Neural cell (in vitro differentiated cells): ENCODE measurements around the gene ATG7. TPM values are rescaled to one million over a fixed set of nuclear protein-coding genes. Genes with fewer than 3 reads are reported as not detected.

Experiments
- H2AFZ ChIP-seq: fragments of 200-600, 300-800 bp; sonication (generic), shearing (Covaris generic); 2 replicates; pipeline ENCODE4 v1.6.0; 2014; ENCODE audit warnings: low read depth, mild to moderate bottlenecking, antibody characterized with exemption, low read length, moderate library complexity
- H3F3A ChIP-seq: fragments of 200-600 bp; shearing (Covaris generic); 2 replicates; pipeline ENCODE4 v1.6.1; 2016; ENCODE audit warnings: mild to moderate bottlenecking, moderate library complexity, mixed read lengths, antibody characterized with exemption, low read length; ENCODE audit not compliant: insufficient read depth, poor library complexity, severe bottlenecking
- H3K27ac ChIP-seq: fragments of 200-600, 300-800 bp; sonication (generic), shearing (Covaris generic); 2 replicates; pipeline ENCODE4 v1.5.1; 2014; ENCODE audit warnings: mild to moderate bottlenecking, low read length, moderate library complexity
- H3K27me3 ChIP-seq: fragments of 300-800, 200-600 bp; sonication (generic), shearing (Covaris generic); 2 replicates; pipeline ENCODE4 v1.6.0; 2014; ENCODE audit warnings: mild to moderate bottlenecking, low read depth, low read length, moderate library complexity; ENCODE audit not compliant: insufficient read depth
- H3K36me3 ChIP-seq: fragments of 300-800, 200-600 bp; sonication (generic), shearing (Covaris generic); 2 replicates; pipeline ENCODE4 v1.5.1; 2014; ENCODE audit warnings: mild to moderate bottlenecking, antibody characterized with exemption, low read length, moderate library complexity; ENCODE audit not compliant: insufficient read depth
- H3K4me2 ChIP-seq: fragments of 300-800, 200-600 bp; sonication (generic), shearing (Covaris generic); 2 replicates; pipeline ENCODE4 v1.6.0; 2014; ENCODE audit warnings: mild to moderate bottlenecking, low read length
- H3K4me3 ChIP-seq: fragments of 300-800, 200-600 bp; sonication (generic), shearing (Covaris generic); 2 replicates; pipeline ENCODE4 v1.5.1; 2014; ENCODE audit warnings: mild to moderate bottlenecking, low read length, moderate library complexity
- H3K79me2 ChIP-seq: fragments of 200-600 bp; shearing (Covaris generic); replicated peaks from 2 replicates; pipeline ENCODE4 v1.6.0; 2014; ENCODE audit warnings: mild to moderate bottlenecking, low read length, moderate library complexity; ENCODE audit not compliant: insufficient read depth
- H3K9ac ChIP-seq: fragments of 300-800, 200-600 bp; sonication (generic), shearing (Covaris generic); 2 replicates; pipeline ENCODE4 v1.6.1; 2016; ENCODE audit warnings: mild to moderate bottlenecking, low read length, mixed read lengths
- H3K9me2 ChIP-seq: fragments of 200-600 bp; shearing (Covaris generic); 2 replicates; pipeline ENCODE4 v1.6.1; 2016; ENCODE audit warnings: mild to moderate bottlenecking, low read length, mixed read lengths; ENCODE audit not compliant: insufficient read depth
- H3K9me3 ChIP-seq: fragments of 200-600, 300-800 bp; sonication (generic), shearing (Covaris generic); 2 replicates; pipeline ENCODE4 v1.6.1; 2016; ENCODE audit warnings: mild to moderate bottlenecking, mixed run types, low read length, moderate library complexity, mixed read lengths
- H4K20me1 ChIP-seq: fragments of 200-600 bp; shearing (Covaris generic); 2 replicates; pipeline ENCODE4 v1.6.1; 2016; ENCODE audit warnings: mild to moderate bottlenecking, mixed run types; ENCODE audit not compliant: insufficient read depth
- CTCF ChIP-seq: fragments of 450-650 bp; IDR thresholded peaks from 2 replicates; pipeline ENCODE4 v1.5.1; 2014; ENCODE audit warnings: antibody characterized with exemption, mild to moderate bottlenecking, moderate library complexity; ENCODE audit not compliant: poor library complexity, severe bottlenecking
- EP300 ChIP-seq: fragments of 450-650 bp; conservative IDR thresholded peaks from 2 replicates; pipeline ENCODE4 v1.6.1; 2014; ENCODE audit warnings: antibody characterized with exemption, mild to moderate bottlenecking, moderate library complexity; ENCODE audit not compliant: poor library complexity, severe bottlenecking
- EZH2 ChIP-seq: fragments of 200-600, 300-800 bp; shearing (Covaris generic), sonication (generic); IDR thresholded peaks from 2 replicates; pipeline ENCODE4 v1.6.1; 2014; ENCODE audit warnings: antibody characterized with exemption, low read length, borderline replicate concordance, mild to moderate bottlenecking; ENCODE audit not compliant: insufficient read depth, poor library complexity, severe bottlenecking
- MXI1 ChIP-seq: fragments of 450-650 bp; conservative IDR thresholded peaks from 2 replicates; pipeline ENCODE4 v1.6.1; 2014; ENCODE audit warnings: antibody characterized with exemption, mild to moderate bottlenecking; ENCODE audit not compliant: poor library complexity, severe bottlenecking
- POLR2AphosphoS5 ChIP-seq: IDR thresholded peaks from 2 replicates; pipeline ENCODE4 v1.6.1; 2012
- RAD21 ChIP-seq: fragments of 450-650 bp; conservative IDR thresholded peaks from 2 replicates; pipeline ENCODE4 v1.6.1; 2014; ENCODE audit warnings: antibody characterized with exemption, mild to moderate bottlenecking, moderate library complexity
- SMC3 ChIP-seq: fragments of 450-650 bp; conservative IDR thresholded peaks from 2 replicates; pipeline ENCODE4 v1.6.1; 2014; ENCODE audit warnings: antibody characterized with exemption, mild to moderate bottlenecking, moderate library complexity; ENCODE audit not compliant: poor library complexity
- TAF1 ChIP-seq: IDR thresholded peaks from 2 replicates; pipeline ENCODE4 v1.6.1; 2012; ENCODE audit warnings: low read depth
- polyA plus RNA-seq: library from polyadenylated mRNA; depleted of rRNA; stranded (reverse); fragments of >200 nt; gene quantifications from 2 replicates; pipeline ENCODE4 v1.2.3, GENCODE V29; 2014
- TF ChIP-seq, protein P1 (sequence below): IDR thresholded peaks from 2 replicates; pipeline ENCODE4 v1.6.1; 2012; ENCODE audit warnings: borderline replicate concordance

ATG7 gene
- polyA plus RNA-seq, 1 donor from 2014 or later, result 28.8 TPM

DNA sequence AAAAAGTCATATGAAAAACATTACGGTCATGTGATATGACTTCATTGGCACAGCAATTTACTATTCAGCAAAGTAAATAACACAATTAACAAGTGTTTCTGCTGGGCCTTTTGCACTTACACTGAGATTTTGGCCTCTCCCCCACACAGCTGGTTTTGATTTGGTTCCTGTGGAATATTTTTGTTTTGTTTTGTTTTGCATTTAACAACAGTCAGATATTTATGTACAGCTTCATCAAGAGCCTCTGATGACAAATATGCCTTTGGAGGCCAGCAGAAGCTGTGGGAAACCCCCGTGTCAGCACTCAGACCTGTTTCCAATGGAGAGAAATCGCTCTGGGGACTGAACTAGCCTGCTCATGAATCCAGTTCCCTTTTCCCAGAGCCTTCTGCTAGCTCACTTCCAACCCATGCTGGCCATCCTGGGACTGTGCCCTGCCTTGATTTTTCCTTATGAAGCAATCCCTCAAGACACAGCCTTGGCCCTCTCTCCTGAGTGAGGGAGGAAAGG is 161.9 kb downstream of the ATG7 start:
- TF ChIP-seq EZH2, result no peak
- no peak for TF ChIP-seq TAF1
- TF ChIP-seq, protein P1, sequence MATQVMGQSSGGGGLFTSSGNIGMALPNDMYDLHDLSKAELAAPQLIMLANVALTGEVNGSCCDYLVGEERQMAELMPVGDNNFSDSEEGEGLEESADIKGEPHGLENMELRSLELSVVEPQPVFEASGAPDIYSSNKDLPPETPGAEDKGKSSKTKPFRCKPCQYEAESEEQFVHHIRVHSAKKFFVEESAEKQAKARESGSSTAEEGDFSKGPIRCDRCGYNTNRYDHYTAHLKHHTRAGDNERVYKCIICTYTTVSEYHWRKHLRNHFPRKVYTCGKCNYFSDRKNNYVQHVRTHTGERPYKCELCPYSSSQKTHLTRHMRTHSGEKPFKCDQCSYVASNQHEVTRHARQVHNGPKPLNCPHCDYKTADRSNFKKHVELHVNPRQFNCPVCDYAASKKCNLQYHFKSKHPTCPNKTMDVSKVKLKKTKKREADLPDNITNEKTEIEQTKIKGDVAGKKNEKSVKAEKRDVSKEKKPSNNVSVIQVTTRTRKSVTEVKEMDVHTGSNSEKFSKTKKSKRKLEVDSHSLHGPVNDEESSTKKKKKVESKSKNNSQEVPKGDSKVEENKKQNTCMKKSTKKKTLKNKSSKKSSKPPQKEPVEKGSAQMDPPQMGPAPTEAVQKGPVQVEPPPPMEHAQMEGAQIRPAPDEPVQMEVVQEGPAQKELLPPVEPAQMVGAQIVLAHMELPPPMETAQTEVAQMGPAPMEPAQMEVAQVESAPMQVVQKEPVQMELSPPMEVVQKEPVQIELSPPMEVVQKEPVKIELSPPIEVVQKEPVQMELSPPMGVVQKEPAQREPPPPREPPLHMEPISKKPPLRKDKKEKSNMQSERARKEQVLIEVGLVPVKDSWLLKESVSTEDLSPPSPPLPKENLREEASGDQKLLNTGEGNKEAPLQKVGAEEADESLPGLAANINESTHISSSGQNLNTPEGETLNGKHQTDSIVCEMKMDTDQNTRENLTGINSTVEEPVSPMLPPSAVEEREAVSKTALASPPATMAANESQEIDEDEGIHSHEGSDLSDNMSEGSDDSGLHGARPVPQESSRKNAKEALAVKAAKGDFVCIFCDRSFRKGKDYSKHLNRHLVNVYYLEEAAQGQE, result no peak
- no peak for TF ChIP-seq POLR2AphosphoS5
- TF ChIP-seq MXI1, result no peak
- Histone ChIP-seq H3K79me2 (no peaks in the 10 kb centered on the region), H3K27ac (no peak overlapping the region), H3K9ac (no peak overlapping the region), H3K36me3 (no peaks in the 10 kb centered on the region), H3K4me3 (no peak overlapping the region), H3K9me3 (no peaks in the 10 kb centered on the region), H4K20me1 (no peaks in the 10 kb centered on the region), H3K9me2 (no peaks in the 10 kb centered on the region), H2AFZ (no peak overlapping the region), H3F3A (no peaks in the 10 kb centered on the region), H3K27me3 (no peaks in the 10 kb centered on the region), H3K4me2 (no peak overlapping the region)

DNA sequence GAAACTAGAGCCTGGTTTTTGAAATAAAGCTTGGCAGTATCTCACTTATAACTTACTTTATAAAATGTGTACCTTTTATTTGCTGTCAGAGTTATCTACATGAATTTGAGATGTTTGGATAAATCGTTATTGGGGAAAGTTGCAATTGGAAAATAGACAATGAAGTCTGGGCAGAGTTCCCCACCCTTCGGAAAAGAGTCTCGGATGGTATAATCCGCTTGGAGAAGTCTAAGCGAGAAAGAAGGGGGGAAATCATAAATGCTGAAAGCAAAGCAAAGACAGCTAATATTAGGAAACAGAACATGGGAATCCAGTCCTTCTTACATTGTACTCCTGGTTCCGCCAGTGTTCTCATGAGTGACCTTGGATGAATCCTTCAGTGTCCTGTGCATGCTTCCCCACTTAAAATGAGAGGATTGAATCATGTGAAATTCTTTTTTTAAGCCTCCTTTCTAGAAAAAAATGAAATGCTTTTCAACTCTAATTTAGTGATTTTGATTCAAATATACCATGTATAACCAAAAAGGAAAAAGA is 162.4 kb downstream of the ATG7 start:
- Histone ChIP-seq H3K36me3 (no peaks in the 10 kb centered on the region), H3F3A (no peaks in the 10 kb centered on the region), H3K4me2 (no peak overlapping the region), H3K9me2 (no peaks in the 10 kb centered on the region), H3K9me3 (no peaks in the 10 kb centered on the region), H3K4me3 (no peak overlapping the region), H3K27me3 (no peaks in the 10 kb centered on the region), H3K27ac (no peak overlapping the region), H3K79me2 (no peaks in the 10 kb centered on the region), H3K9ac (no peak overlapping the region), H2AFZ (no peak overlapping the region), H4K20me1 (no peaks in the 10 kb centered on the region)
- TF ChIP-seq CTCF (no peak), TAF1 (no peak), SMC3 (no peak), EP300 (no peak), EZH2 (no peak), MXI1 (no peak), POLR2AphosphoS5 (no peak), RAD21 (no peak)
- TF ChIP-seq, protein P1, result no peak
